Lower leg skin (tissue), 4 donors: ENCODE results near the gene GIT1. TPM values are rescaled to one million over a fixed set of nuclear protein-coding genes. Genes with fewer than 3 reads are reported as not detected.

ENCODE experiments used
- DNase-seq, 2 donors: peaks; one replicate each; pipeline ENCODE4 v3.0.0-alpha.2; 2019; ENCODE audit warnings: low spot score in 2 of 2
- H3K4me3 ChIP-seq: fragments of 200-600 bp; sonication (generic); 2 replicates; pipeline ENCODE4 v1.5.1; 2017; ENCODE audit warnings: mild to moderate bottlenecking, low read depth; ENCODE audit not compliant: poor library complexity, severe bottlenecking
- POLR2A ChIP-seq, 2 donors: fragments of 450-650 bp; IDR thresholded peaks; one replicate each; pipeline ENCODE4 v1.6.1; 2016 to 2017; ENCODE audit warnings: antibody characterized with exemption in 2 of 2, mild to moderate bottlenecking in 1 of 2, moderate library complexity in 1 of 2
- WGBS, 2 donors: methylation state at CpG; one replicate each; pipeline ENCODE4 v1.1.5; 2018; 5-methylcytosine and 5-hydroxymethylcytosine counted together
- intact Hi-C: fragments of 100-400 bp; cut with DNase I; formaldehyde crosslinking; loops from one replicate; pipeline ENCODE4 v1.15.0; 2023; ENCODE audit warnings: low total_unique reads
- total RNA-seq, 4 donors: library from RNA; depleted of rRNA; stranded (reverse); fragments of >200 nt; gene quantifications; one replicate each; pipeline ENCODE4 v1.1.0, GENCODE V29; 2016
- TF ChIP-seq, protein P1 (sequence below), 3 donors: fragments of 450-650 bp; IDR thresholded peaks; one replicate each; pipeline ENCODE4 v1.5.1; 2016; ENCODE audit warnings: antibody characterized with exemption in 3 of 3, mild to moderate bottlenecking in 3 of 3, moderate library complexity in 2 of 3

Gene GIT1
- total RNA-seq, 4 donors from 2014 or later = 44.0 to 67.1 (median 51.3) TPM

- peak; percentile 84 to 97 for DNase-seq
- peak within 1 kb of the TSS; percentile 68 for H3K4me3 ChIP-seq
- intact Hi-C loops = no loop called here
- 2 to 4% methylated on average over 18 to 51 of the region's 85 CpGs for WGBS, 2 donors
- no peak for TF ChIP-seq POLR2A (IDR thresholded peaks at IDR 0.05)
- TF ChIP-seq, protein P1, sequence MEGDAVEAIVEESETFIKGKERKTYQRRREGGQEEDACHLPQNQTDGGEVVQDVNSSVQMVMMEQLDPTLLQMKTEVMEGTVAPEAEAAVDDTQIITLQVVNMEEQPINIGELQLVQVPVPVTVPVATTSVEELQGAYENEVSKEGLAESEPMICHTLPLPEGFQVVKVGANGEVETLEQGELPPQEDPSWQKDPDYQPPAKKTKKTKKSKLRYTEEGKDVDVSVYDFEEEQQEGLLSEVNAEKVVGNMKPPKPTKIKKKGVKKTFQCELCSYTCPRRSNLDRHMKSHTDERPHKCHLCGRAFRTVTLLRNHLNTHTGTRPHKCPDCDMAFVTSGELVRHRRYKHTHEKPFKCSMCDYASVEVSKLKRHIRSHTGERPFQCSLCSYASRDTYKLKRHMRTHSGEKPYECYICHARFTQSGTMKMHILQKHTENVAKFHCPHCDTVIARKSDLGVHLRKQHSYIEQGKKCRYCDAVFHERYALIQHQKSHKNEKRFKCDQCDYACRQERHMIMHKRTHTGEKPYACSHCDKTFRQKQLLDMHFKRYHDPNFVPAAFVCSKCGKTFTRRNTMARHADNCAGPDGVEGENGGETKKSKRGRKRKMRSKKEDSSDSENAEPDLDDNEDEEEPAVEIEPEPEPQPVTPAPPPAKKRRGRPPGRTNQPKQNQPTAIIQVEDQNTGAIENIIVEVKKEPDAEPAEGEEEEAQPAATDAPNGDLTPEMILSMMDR (IDR thresholded peaks at IDR 0.05) = no peak
These were observed 20.9 kb downstream of the GIT1 start, which contains the start of gene TP53I13 for GRCh38 chr17:29568331-29569244. TSS of gene TP53I13 (plus strand) at chr17:29568701. CDS start at chr17:29568759, 58 bp downstream.

- intact Hi-C loops = no loop called here
- WGBS, 2 donors = 0 to 1% methylated on average over 28 to 36 of the region's 63 CpGs
- DNase-seq = peak; percentile 29 to 94
- TF ChIP-seq, protein P1 (IDR thresholded peaks at IDR 0.05) = no peak
- TF ChIP-seq POLR2A (IDR thresholded peaks at IDR 0.05) = no peak
- peak overlapping the region; percentile 68 for H3K4me3 ChIP-seq
These were observed 21.7 kb downstream of the GIT1 start for GRCh38 chr17:29567554-29568330.

DNA sequence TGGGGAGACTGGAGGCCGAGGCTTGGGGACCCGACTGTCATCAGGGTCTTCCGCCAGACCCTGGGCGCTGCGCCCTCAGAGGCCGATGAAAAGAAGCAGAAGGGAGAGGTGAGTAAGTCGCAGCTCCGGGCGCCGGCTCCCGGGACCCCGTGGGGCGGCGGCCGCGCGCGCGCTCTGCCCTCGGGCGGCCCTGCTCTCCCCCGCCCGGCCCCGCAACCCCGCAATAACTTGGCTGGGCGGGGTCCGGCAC, 22.2 kb downstream of the GIT1 start:
- DNase-seq = no peak
- peak overlapping the region; percentile 68 for H3K4me3 ChIP-seq
- 0 to 1% methylated on average over 22 to 24 of the region's 27 CpGs for WGBS, 2 donors
- no peak for TF ChIP-seq POLR2A (IDR thresholded peaks at IDR 0.05)
- TF ChIP-seq, protein P1 (IDR thresholded peaks at IDR 0.05) = no peak
- intact Hi-C loops = no loop called here

- DNase-seq = peak; percentile 36 to 93
- intact Hi-C loops = no loop called here
- 2 to 5% methylated on average over 17 to 36 of the region's 94 CpGs for WGBS, 2 donors
- peak within 1 kb of the TSS; percentile 68 for H3K4me3 ChIP-seq
- no peak for TF ChIP-seq POLR2A (IDR thresholded peaks at IDR 0.05)
- TF ChIP-seq, protein P1 (IDR thresholded peaks at IDR 0.05) = no peak
These were observed 22.8 kb downstream of the GIT1 start, which contains the start of gene ABHD15 for GRCh38 chr17:29566473-29567303. TSS of gene ABHD15 (minus strand) at chr17:29567037. CDS start at chr17:29566966, 71 bp downstream.
